Liver (tissue), 3 donors: ENCODE data around the gene COX4I1.

Experiments used
- ATF3 ChIP-seq: IDR thresholded peaks from 2 replicates; pipeline ENCODE4 v1.6.1; 2016; ENCODE audit warnings: antibody characterized with exemption
- CTCF ChIP-seq: fragments of 150-350 bp; IDR thresholded peaks from 2 replicates; pipeline ENCODE4 v1.5.1; 2017; ENCODE audit warnings: improper control_type of control experiment, low read depth, low read length; ENCODE audit not compliant: missing input control
- FOXA1 ChIP-seq: IDR thresholded peaks from 2 replicates; pipeline ENCODE4 v1.6.1; 2016; ENCODE audit warnings: antibody characterized with exemption
- GABPA ChIP-seq, 2 donors: IDR thresholded peaks in 1 of 2; conservative IDR thresholded peaks in 1 of 2; 2 replicates each; pipeline ENCODE4 v1.6.1; 2016; ENCODE audit warnings: antibody characterized with exemption in 2 of 2, mild to moderate bottlenecking in 1 of 2, moderate library complexity in 1 of 2
- JUND ChIP-seq, 2 donors: IDR thresholded peaks; 2 replicates each; pipeline ENCODE4 v1.6.1; 2016; ENCODE audit warnings: antibody characterized with exemption in 2 of 2
- MAX ChIP-seq: IDR thresholded peaks from 2 replicates; pipeline ENCODE4 v1.6.1; 2016; ENCODE audit warnings: antibody characterized with exemption
- REST ChIP-seq: IDR thresholded peaks from 2 replicates; pipeline ENCODE4 v1.6.1; 2016; ENCODE audit warnings: antibody characterized with exemption, mild to moderate bottlenecking
- RXRA ChIP-seq, 2 donors: IDR thresholded peaks; 2 replicates each; pipeline ENCODE4 v1.6.1; 2017 to 2018; ENCODE audit warnings: antibody characterized with exemption in 2 of 2, mild to moderate bottlenecking in 1 of 2
- SP1 ChIP-seq: IDR thresholded peaks from 2 replicates; pipeline ENCODE4 v1.6.1; 2018; ENCODE audit warnings: antibody characterized with exemption, mild to moderate bottlenecking
- TAF1 ChIP-seq: conservative IDR thresholded peaks from 2 replicates; pipeline ENCODE4 v1.6.1; 2016; ENCODE audit warnings: antibody characterized with exemption, mild to moderate bottlenecking
- YY1 ChIP-seq: IDR thresholded peaks from 2 replicates; pipeline ENCODE4 v1.6.1; 2016; ENCODE audit warnings: antibody characterized with exemption, mild to moderate bottlenecking
- ZBTB33 ChIP-seq: IDR thresholded peaks from 2 replicates; pipeline ENCODE4 v1.6.1; 2016; ENCODE audit warnings: antibody characterized with exemption
- donor health status: healthy.
- donor health status: healthy.

- TF ChIP-seq CTCF (no peak), ATF3 (no peak), RXRA (IDR thresholded peaks at IDR 0.05) (no peak), YY1 (no peak), MAX (no peak), REST (no peak), TAF1 (no peak), FOXA1 (no peak), SP1 (no peak), GABPA (IDR thresholded peaks at IDR 0.05 in 1 of 2, conservative IDR thresholded peaks at IDR 0.05 in 1 of 2) (no peak), ZBTB33 (no peak), JUND (IDR thresholded peaks at IDR 0.05) (no peak)
Observed at GRCh38 chr16:85848986-85849385, 49.5 kb downstream of the COX4I1 start.
